Left lung (tissue), 10 donors: ENCODE data around the gene TMEM31. TPM values are rescaled to one million over a fixed set of nuclear protein-coding genes. Genes with fewer than 3 reads are reported as not detected.

Experiments
- ATAC-seq: fragments of 200-7000 bp; cut with Tn5 transposase; one replicate; pipeline ENCODE4 v1.9.1; 2020; ENCODE audit warnings: moderate library complexity
- DNase-seq, 4 donors: peaks; one replicate each; pipeline ENCODE4 v3.0.0-alpha.2; 2013 to 2020
- H3K27ac ChIP-seq, 2 donors: fragments of 200-600 bp; sonication (generic) in 1 of 2; one replicate each; pipeline versions ENCODE4 v1.5.0 to v1.8.0; 2020 to 2021
- H3K27me3 ChIP-seq, 2 donors: fragments of 200-600 bp; sonication (generic) in 1 of 2; one replicate each; pipeline versions ENCODE4 v1.5.0 to v1.8.0; 2020 to 2021
- H3K36me3 ChIP-seq, 2 donors: fragments of 200-600 bp; sonication (generic) in 1 of 2; one replicate each; pipeline versions ENCODE4 v1.5.0 to v1.8.0; 2020 to 2021
- H3K4me1 ChIP-seq, 2 donors: fragments of 200-600 bp; one replicate each; pipeline ENCODE4 v1.8.0; 2021
- H3K4me3 ChIP-seq, 2 donors: fragments of 200-600 bp; sonication (generic) in 1 of 2; one replicate each; pipeline versions ENCODE4 v1.5.0 to v1.8.0; 2020 to 2021; ENCODE audit warnings: mild to moderate bottlenecking in 1 of 2
- H3K9me3 ChIP-seq, 2 donors: fragments of 200-600 bp; sonication (generic) in 1 of 2; one replicate each; pipeline versions ENCODE4 v1.5.0 to v1.8.0; 2020 to 2021
- intact Hi-C, 2 donors: fragments of 100-400 bp; cut with DNase I; formaldehyde crosslinking; loops; one replicate each; pipeline versions ENCODE4 v1.11.2 to v1.14.2; 2022
- polyA plus RNA-seq, 6 donors: library from polyadenylated mRNA; unstranded; fragments of 120-200 nt; gene quantifications; one replicate each; pipeline ENCODE4 v1.2.1, GENCODE V29; 2013; ENCODE audit not compliant: insufficient read length in 6 of 6
- total RNA-seq, 2 donors: library from RNA; stranded (reverse); fragmentation: NEBNext Ultra II Directional; extraction: Animal tissue kit (Norgen Biotek cat#: 25700); gene quantifications; one replicate each; pipeline ENCODE4 v1.2.1, GENCODE V29; 2021
- TF ChIP-seq, protein P1 (sequence below), 2 donors: fragments of 200-600 bp; sonication (generic) in 1 of 2; IDR thresholded peaks; one replicate each; pipeline versions ENCODE4 v1.5.0 to v1.8.0; 2021; ENCODE audit warnings: antibody characterized with exemption in 2 of 2
- donor health status: DM: no; HTN: yes; CAD: no.
- donor health status: DM: no; HTN: no; CAD: no.

Gene TMEM31
- total and polyA plus RNA-seq, 8 donors, result 0.80 to 1.8 (median 1.5) TPM; not detected in 2

DNA sequence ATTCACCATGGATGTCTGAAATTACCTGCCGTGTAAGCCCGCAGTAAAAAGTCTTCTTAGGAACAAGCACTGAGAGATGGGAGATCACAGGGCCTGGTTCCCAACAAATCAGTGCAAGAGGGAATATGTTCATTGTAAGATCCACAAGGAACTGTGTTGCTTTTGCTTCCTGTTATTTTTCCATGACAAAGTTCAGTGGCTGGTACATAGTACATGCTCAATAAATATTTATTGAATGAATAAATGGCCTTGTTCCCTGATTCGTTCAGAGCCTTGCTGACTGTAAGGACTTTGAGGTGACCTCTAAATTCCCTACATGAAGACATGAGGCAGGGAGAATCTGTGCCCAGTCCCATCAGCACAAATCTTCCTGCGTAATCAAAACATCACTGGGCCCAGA lies 7.4 kb downstream of the TMEM31 start:
- TF ChIP-seq, protein P1, sequence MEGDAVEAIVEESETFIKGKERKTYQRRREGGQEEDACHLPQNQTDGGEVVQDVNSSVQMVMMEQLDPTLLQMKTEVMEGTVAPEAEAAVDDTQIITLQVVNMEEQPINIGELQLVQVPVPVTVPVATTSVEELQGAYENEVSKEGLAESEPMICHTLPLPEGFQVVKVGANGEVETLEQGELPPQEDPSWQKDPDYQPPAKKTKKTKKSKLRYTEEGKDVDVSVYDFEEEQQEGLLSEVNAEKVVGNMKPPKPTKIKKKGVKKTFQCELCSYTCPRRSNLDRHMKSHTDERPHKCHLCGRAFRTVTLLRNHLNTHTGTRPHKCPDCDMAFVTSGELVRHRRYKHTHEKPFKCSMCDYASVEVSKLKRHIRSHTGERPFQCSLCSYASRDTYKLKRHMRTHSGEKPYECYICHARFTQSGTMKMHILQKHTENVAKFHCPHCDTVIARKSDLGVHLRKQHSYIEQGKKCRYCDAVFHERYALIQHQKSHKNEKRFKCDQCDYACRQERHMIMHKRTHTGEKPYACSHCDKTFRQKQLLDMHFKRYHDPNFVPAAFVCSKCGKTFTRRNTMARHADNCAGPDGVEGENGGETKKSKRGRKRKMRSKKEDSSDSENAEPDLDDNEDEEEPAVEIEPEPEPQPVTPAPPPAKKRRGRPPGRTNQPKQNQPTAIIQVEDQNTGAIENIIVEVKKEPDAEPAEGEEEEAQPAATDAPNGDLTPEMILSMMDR (IDR thresholded peaks at IDR 0.05), result no peak
- no peak overlapping the region for H3K27ac ChIP-seq
- DNase-seq (no peak), ATAC-seq (no peak)
- no peak overlapping the region for H3K4me3 ChIP-seq
- intact Hi-C loops, result no loop called here
- H3K9me3 ChIP-seq, result no peaks in the 10 kb centered on the region
- H3K27me3 ChIP-seq, result peaks cover 0 to 13% of the 10 kb centered on the region in 2 donors
- H3K36me3 ChIP-seq, result no peaks in the 10 kb centered on the region
- H3K4me1 ChIP-seq, result no peaks in the 10 kb centered on the region

DNA sequence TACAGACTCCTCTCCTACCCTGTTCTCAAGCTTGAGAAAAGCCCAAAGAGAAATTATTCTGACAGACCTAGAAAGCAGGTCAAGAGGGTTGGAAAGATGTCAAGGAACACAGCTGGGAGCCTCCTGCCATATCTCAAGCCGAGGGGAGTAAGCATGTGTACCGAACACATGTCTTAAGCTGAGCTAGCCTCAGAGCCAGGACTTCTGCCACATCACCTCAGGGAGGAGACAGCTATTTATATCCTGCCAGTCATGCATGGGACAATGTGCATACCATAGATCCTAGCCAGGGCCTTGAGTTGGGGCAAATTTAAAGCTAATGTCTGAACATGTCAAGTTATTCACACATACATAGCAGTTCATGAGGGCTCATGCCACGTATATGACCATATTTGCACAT lies 11.8 kb downstream of the TMEM31 start:
- no peak overlapping the region for H3K4me3 ChIP-seq
- no peaks in the 10 kb centered on the region for H3K4me1 ChIP-seq
- intact Hi-C loops, result no loop called here
- no peak for DNase-seq
- no peak overlapping the region for H3K27ac ChIP-seq
- no peak for ATAC-seq
- H3K36me3 ChIP-seq, result no peaks in the 10 kb centered on the region
- H3K27me3 ChIP-seq, result peaks cover 0 to 12% of the 10 kb centered on the region in 2 donors
- no peaks in the 10 kb centered on the region for H3K9me3 ChIP-seq
- TF ChIP-seq, protein P1 (IDR thresholded peaks at IDR 0.05), result no peak

DNA sequence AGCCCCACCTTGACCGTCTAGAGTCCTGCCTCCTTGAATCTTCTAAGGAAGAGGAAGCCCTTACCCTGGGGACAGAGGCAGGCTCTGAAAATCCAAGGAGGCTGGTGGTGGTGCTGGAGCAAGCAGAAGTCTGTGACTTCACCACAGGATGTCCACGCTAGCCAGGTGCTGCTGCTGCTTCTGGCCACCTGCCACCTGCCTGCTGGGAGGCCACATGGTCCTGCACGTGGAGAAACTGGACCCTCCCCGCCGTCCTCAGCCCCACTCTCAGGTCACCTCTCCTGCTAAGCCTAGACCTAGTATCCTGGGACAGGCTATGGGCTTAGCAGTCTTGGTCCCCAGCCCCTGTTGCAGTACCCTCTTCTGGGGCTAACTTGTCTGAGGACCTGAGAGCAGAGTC lies 15.8 kb downstream of the TMEM31 start:
- H3K27me3 ChIP-seq, result peaks cover 0 to 23% of the 10 kb centered on the region in 2 donors
- no peaks in the 10 kb centered on the region for H3K4me1 ChIP-seq
- no peak overlapping the region for H3K4me3 ChIP-seq
- ATAC-seq (no peak), DNase-seq (no peak)
- intact Hi-C loops, result no loop called here
- H3K9me3 ChIP-seq, result no peaks in the 10 kb centered on the region
- no peak overlapping the region for H3K27ac ChIP-seq
- H3K36me3 ChIP-seq, result no peaks in the 10 kb centered on the region
- TF ChIP-seq, protein P1 (IDR thresholded peaks at IDR 0.05), result no peak

DNA sequence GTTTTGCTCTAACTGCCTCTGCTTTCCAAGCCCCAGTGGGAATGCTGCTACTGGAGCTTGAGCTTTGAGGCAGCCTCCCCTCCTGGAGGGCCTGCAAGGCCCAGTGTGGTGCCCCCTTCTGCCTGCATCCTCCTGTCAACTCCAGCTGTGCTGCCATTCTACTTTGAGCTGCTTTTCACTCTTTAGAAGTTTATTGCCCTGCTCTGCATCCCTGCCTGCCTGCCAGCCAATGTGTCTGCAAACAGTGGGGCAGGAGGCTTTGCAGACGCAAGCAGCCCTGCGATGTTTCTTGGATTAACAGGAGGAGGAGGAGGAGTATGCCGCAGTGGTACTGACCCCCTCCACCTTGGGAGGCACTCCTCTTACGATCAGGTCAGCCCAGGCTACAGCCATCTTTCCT lies 16.4 kb downstream of the TMEM31 start:
- TF ChIP-seq, protein P1 (IDR thresholded peaks at IDR 0.05), result no peak

DNA sequence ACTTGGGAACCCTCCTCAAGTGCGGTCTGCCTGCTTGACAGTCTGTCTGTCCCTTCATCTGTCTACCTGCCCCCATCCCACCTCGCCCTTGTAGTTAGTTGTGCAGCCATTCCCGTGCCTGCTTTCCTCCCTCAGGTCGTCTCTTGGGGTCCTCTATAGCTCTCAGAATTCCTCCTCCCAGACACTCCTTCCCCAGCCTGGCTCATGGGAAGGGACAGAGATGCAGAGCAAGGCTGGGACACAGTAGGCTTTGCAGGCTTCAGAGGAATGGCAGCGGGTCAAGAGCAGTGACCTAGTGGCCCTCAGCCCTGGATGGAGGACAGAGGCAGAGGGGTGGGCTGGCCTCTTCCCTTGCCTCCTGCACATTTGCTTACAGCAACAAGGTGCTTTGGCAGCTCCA lies 18.3 kb downstream of the TMEM31 start:
- intact Hi-C loops, result no loop called here
- H3K27ac ChIP-seq, result no peak overlapping the region
- no peak for ATAC-seq

More for the DNA sequence above, 16.4 kb downstream of the TMEM31 start:
- Histone ChIP-seq H3K27me3 (peaks cover 0 to 23% of the 10 kb centered on the region in 2 donors), H3K36me3 (no peaks in the 10 kb centered on the region), H3K4me1 (no peaks in the 10 kb centered on the region), H3K9me3 (no peaks in the 10 kb centered on the region), H3K4me3 (no peak overlapping the region), H3K27ac (no peak overlapping the region)
- no peak for ATAC-seq
- intact Hi-C loops, result no loop called here
- DNase-seq, result no peak

More for the DNA sequence above, 18.3 kb downstream of the TMEM31 start:
- DNase-seq, result no peak
- no peak overlapping the region for H3K4me3 ChIP-seq
- H3K27me3 ChIP-seq, result peaks cover 0 to 11% of the 10 kb centered on the region in 2 donors
- TF ChIP-seq, protein P1 (IDR thresholded peaks at IDR 0.05), result no peak
- H3K36me3 ChIP-seq, result no peaks in the 10 kb centered on the region
- H3K9me3 ChIP-seq, result no peaks in the 10 kb centered on the region
- no peaks in the 10 kb centered on the region for H3K4me1 ChIP-seq
